GM19328 (cell line): ENCODE measurements around the gene RNF103.
"Not testable (repeated sequence)": the region's sequence is repeated elsewhere in the genome, so short reads cannot be mapped to it uniquely, and the experiment has no call there.

Experiments used
- ATAC-seq: cut with Tn5 transposase; IDR thresholded peaks from one replicate; pipeline ENCODE4 v1.9.1; 2021; ENCODE audit warnings: mild to moderate bottlenecking, moderate library complexity; ENCODE audit not compliant: unreplicated experiment

Gene RNF103

DNA sequence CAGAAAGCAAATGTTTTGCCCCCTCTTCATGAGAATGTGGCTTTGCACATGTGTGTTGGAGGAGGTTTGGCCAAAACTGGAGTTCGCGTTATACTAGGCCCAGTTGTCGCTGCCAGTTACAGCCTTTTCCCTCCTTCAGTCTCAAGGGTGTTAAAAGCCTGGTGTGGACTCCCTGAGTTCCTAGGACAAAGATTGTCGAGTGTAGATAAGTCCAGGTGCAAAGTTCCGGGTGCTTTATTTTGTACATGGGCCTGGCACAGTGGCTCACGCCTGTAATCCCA, 542 bp upstream of the RNF103 start:
- ATAC-seq = no peak

DNA sequence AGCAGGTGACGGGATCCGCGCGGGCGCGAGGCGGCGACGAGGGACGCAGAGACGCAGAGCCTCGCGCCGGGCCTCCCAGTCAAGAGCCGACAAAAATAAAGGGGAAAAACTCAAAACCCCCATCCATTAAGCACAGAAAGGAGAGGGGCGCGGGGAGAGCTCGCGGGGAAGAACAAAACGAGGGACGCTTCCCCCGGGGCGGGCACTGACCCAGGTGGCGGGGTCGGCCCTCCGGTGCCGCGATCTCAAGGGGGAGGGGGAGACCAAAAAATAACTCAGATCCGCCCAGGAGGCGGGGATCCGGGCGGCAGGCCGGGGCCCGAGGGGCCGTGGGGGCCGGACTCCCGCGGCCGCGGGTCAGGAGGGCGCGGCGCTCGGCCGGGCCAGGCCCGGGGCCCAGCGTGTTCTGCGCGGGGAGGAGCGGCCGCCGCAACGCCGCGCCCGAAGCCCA, 597 bp downstream of the RNF103 start:
- ATAC-seq = peak; percentile 41

DNA sequence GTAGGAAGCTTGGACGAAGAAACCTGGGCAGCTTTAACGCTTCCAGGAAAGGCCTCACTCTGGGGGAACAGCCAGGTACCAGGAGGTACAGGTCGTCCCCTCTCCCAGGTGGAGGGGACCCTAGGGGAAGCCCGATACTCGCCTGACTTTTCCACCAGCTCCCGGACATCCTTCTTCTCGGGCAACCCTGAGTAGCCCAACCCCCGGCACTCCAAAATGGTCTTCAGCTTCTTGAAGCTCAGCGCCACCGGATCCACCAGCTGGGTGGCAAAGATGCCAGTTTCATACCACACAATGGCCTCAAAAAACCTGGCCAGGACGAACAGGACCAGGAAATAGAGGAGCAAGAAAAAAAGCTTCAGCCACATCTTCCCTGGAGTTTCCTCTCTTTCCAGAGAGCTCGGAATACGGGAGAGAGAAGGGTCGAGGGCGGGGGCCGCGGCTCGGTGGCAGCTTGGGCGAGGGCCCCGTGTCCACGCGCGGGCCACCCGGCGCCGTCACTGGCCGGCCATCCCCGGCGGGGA, 1.1 kb downstream of the RNF103 start:
- ATAC-seq = no peak

DNA sequence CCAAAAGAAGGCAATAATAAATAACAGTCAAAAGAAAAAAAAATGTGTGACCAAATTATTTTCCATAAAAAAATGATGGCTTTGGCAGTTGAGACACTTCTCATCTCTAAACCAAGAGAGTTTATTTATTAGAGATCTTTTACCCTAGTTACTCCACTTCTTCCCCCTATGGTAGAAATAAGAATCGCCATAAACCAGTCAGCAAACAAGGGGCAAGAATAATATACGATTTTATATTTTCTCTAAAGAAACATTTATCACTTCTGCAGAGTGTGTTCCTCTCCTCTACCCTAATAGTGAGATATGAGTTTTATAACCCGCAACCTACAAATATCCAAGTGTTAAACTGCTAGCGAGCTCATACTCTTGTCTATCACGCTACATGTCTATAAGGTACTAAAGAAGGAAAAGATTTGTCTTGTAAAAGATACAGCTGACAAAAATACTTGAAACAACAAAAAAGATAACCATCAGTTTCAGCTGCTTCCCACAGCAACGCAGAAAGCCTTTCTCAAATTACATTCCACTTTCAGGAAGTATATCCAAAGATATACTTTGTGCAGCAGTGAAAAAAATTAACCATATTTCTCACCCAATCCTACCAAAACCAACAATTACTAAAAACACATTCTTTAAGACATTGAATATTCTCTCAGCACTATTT, 2.3 kb downstream of the RNF103 start:
- ATAC-seq = no peak

DNA sequence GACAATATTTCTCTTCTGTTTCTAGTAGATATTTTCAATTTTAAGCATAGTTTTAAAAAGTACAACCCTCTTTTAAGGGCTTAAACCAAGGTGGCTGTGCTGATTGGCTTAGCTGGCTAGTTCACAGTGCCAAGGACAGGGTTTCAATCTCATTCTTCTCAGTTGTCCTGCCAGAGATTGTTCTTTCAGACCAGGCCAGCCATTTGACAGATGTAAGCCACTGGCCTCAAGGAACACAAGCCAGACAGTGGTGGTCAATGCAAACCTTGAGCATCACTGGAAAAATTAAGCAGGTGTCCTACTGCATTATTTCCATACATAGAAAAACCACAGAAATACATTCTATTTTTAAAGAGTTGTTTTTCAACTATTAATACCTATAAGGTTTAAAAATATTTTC, 5.9 kb downstream of the RNF103 start:
- peak; percentile 43 for ATAC-seq

DNA sequence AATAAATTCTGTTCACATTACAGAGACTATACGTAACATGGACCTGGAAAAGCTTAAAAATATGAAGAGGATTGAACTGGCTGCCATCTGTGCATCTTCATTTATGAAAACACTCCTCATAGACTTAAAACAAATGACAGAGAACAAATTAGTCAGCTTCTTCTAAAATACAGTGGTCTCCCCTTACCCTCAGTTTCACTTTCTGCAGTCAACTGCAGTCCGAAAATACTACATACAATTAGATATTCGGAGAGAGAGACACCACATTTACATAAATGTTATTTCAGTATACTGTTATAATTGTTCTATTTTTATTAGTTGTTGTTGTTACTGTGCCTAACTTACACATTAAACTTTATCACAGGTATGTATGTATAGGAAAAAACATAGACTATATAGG, 6.5 kb downstream of the RNF103 start:
- ATAC-seq = peak; percentile 41

DNA sequence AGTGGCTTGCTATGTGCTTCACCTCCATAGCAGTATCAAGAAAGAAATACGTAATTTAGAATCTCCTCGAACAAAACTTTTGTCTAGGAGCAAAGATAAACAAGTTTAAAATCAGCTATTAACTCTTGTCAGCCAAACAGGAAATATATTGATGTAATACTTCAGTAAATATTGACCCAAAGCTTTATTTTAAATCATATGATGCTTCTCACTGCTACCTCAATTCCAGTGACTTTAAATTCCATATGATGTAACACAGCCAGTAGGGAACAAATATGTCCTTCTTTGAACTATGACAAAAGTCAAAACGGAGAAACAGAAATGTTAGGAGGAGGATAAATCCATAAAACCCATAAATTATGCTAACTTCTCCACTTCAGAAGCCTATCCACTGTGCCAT, 7.2 kb downstream of the RNF103 start:
- no peak for ATAC-seq

DNA sequence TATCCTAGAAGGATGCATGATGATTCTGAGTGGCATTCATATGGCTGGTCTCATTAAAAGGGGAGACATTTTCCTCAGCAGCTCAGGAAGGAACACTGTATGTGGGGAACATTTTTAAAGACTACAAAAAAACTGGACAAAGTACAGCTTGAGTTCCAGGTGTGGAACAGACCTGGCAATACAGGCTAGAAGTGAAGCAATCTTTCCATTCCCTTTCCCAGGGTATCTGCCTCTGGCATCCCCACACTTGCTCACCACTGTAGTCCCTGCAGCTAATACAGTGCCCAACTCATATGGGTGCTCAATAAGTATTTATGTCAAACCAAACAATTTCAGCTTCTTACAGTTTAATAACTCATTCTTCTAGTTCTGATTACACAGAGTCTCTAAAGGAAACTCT, 8.1 kb downstream of the RNF103 start:
- no peak for ATAC-seq

DNA sequence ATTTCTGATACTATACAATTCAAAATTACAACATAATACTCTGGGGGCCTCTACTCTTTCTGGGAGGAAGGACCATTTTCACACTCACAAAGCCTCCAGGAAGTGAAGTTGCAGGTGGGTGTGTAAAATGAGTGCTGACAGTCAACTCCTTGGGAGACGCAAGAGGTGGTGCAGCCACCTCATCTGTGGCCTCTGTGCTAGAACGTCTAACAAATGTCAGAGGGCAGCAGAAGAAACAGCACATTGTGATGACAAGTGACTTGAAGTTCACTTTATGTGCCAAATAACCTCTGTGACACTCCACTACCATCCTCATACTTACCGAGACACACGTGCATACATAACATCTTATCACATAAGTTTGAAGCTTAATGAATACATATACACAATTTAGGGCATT, 10.2 kb downstream of the RNF103 start:
- no peak for ATAC-seq

DNA sequence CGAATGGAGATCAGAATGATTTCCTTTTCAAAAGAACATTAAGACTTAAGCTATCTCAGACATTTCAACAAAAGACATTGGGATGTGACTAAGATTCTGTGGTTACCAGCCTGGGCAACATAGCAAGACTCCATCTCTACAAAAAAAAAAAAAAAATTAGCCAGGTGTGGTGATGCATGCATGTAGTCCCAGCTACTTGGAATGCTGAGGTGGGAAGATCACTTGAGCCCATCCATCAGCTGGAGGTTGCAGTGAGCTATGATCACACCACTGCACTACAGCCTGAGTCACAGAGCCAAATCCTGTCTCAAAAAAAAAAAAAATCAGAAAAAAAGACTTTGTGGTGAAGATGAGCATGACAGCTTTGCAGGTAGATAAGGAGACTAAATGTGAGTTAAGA, 12.8 kb downstream of the RNF103 start:
- ATAC-seq = no peak

DNA sequence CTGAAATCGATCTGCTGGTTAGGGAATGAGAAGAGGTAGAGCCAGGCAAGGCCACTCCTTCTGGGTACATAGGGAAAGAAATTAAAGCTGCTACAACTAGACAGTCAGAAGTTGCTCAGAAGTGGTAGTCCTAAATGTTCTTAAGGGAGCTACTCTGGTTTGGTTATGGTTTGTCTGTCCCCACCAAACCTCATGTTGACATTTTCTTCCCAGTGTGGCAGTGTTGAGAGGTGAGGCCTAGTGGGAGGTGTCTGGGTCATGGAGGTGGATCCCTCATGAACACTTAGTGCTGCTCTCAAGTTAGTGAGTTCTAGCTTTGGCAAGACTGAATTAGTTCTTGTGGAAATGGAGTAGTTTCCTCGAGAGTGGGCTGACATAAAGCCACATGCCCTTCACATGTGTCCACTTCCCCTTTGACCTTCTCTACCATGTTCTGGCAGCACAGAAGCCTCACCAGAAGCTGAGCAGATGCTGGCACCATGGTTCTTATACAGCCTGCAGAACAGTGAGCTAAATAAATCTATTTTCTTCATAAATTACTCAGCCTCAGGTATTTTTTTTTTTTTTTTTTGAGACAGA, 14.7 kb downstream of the RNF103 start:
- no peak for ATAC-seq

DNA sequence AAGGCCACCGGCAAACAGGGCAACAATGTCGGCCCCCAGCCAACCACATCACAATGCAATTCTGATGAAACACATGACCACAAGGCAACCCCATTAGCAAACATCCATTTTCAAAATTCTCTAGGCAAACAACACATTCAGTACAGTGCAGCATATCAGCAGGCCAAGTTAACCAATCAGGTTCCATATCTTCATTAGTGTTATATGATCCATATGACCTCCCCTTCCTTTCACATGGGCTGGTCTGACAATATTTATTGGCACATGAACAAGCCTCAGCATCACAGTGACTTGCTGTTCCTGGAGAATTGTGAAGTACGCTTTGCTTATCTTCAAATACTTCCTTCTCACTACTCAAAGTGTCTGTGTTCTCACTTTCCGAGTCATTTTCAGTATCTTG, 19.8 kb downstream of the RNF103 start:
- no peak for ATAC-seq

DNA sequence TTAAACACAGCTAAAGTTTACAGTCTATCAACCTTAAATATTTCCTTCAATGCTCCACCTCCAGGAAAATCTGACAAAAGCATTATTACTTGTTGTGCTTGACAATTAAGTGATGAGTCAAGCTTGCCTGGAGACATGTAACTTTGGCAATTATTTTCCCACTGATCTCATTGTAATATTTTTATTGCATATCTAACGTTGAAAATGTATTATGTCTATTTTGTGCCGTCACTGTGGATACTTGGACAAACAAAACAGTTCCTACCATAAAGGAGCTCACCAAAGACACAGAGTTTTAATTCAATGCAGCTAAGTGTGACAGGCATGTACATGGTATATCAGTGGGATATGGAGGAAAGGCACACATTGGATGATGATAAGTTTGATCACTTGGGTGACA, 24.7 kb downstream of the RNF103 start:
- no peak for ATAC-seq

DNA sequence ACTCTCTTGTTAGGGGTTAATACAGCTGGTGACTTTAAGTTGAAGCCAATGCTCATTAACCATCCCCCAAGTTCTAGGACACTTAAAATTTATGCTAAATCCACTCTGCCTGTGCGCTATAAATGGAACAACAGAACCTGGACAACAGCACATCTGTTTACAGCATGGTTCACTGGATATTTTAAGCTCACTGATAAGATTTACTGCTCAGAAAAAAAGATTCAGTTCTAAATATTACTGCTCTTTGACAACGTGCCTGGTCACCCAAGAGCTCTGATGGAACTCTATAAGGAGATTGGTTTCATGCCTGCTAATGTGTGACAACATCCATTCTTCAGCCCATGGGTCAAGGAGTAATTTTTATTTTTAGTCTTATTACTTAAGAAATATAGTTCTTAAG, 27.5 kb downstream of the RNF103 start:
- no peak for ATAC-seq

DNA sequence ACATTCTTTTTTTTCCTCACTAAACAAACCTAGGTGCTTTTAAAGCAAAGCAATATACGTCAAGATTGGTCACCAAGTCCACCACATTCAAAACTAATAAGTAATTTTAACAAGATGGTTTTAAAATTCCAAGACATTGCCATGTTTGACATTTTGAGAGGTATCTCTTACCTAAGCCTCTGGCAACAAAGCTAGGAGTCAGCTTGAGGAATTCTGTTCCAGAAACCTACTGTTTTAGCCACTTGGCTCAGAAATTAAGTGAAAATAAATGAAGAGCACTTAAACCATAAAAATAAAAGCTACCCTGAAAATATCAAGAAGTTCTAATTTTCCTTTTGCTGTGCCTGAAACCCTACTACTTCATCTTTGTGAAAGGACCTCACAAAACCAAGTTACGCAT, 30.4 kb downstream of the RNF103 start:
- ATAC-seq = no peak

DNA sequence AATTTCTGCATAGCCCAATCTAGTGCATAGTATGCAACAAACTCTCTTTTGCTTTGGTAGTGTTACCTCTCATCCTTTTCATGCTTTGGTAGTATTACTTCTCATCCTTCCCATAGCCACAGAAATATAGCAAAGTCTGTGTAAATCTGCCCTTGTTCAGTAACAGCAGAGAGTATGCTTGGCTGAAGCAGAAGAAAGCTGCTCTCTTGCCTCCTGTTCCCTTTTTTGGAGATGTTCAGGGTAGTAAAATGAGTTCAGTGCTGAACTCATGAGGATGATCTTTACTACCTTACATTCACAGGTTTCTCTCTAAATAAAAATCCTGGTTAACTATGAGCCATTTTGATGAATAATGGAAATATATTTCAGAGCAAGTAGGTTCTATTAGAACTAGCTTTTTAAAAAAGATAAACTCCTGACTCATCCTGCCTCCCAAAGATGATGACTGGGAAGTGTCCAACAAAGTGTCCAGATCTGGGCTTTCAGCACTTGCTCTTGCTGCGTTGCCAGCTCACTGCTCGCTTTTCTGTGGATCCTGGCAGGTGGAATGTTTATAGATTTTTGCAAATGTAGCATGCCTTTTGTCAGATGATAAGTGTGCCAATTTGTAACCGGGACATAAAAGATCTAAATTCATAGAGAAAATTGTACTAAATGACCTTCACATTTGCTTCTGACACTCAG, 31.0 kb downstream of the RNF103 start:
- no peak for ATAC-seq

DNA sequence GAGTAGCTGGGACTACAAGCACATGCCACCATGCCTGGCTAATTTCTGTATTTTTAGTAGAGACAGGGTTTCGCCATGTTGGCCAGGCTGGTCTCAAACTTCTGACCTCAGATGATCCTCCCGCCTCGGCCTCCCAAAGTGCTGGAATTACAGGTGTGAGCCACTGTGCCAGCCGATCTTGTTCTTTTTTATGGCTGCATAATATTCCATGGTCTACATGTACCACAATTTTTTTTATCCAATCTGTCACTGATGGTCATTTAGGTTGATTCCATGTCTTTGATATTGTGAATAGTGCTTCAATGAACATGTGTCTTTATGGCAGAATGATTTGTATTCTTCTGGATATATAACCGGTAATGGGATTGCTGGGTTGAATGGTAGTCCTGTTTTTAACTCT, 34.0 kb downstream of the RNF103 start:
- ATAC-seq = not testable (repeated sequence)

DNA sequence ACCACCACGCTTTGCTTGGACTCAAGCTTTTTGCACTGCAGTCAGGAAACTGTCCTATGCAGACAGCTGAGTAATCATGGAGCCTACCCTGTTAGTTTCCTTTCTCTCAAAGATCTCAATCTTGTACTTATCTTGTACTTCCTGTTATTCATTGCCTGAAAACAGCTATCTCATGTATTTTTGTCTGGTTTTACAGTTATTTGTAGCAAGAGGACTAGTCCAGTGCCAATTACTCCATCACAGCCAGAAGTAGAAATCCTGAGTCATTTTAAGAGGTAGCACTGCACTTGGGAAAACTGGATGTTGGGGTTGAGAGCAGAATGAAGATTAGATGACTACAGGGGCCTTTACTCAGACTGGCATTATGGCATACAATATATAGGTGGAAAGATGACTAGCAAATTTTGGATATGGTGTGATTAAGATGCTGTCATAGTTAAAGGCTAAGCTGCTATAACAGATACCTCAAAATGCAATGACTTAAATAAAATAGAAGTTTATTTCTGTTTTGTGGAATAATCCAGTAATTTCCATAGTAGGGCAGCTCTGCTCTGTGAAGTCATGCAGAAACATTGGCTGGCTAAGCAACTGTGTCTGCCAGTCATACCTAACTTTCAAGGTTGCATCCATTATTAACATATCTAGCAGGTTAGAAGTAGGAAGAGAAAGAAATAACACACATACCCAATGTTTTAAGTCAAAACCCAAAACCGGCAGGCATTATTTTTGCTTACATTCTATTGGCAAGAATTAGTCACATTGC, 39.3 kb downstream of the RNF103 start:
- no peak for ATAC-seq

DNA sequence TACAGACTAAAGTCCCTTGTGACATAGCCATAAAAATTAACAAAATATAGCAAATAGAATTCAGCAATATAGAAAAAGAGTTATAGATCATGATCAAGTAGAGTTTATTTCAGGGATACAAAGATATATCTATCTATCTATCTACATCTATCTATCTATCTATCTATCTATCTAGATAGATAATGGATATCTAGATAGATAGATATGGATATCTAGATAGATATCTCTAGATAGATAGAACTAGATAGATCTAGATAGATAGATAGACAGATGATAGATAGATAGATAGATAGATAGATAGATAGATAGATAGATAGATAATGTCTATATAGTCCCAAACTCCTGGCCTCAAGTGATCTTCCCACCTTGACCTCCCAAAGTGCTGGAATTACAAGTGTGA, 43.1 kb downstream of the RNF103 start:
- ATAC-seq = no peak

DNA sequence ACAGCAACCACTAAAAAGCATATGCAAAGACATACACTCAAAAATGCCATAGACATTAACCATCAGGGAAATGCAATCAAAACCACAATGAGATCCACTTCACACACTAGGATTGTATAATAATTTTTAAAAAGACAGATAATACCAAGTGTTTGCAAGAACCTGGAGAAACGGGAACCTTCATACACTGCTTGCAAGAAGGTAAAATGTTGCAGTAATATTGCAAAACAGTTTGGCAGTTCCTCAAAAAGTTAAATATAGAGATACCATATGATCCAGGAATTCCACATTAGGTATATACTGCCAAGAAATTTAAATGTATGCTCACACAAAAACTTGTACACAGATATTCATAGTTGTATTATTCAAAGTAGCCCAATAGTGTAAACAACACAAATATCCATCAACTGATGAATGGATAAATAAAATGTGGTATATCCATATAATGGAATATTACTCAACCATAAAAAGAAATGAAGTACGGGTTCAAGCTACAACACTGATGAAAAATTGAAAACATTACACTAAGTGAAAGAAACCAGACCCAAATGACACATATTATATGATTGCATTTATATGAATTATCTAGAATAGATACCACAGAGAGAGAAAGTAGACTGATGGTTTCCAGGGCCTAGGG, 45.7 kb downstream of the RNF103 start:
- ATAC-seq = no peak

DNA sequence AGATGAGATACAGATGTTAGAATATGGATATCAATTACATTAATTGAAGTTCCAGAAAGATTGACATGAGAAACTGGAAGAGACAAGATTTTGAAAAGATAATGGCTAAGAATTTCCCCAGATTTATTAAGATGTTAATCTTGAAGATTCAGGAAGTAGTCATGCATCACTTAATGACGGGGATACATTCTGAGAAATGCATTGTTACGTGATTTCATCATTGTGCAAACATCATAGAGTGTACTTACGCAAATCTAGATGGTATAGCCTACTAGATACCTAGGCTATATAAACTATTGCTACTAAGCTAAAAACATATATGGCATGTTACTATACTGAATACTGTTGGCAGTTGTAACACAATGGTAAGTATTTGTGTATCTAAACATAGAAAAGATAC, 53.6 kb downstream of the RNF103 start:
- ATAC-seq = no peak
